ENCODE results near the gene NOTUM.
"Not testable (repeated sequence)": the region's sequence is repeated elsewhere in the genome, so short reads cannot be mapped to it uniquely, and the experiment has no call there.

- TF ChIP-seq, protein P1, sequence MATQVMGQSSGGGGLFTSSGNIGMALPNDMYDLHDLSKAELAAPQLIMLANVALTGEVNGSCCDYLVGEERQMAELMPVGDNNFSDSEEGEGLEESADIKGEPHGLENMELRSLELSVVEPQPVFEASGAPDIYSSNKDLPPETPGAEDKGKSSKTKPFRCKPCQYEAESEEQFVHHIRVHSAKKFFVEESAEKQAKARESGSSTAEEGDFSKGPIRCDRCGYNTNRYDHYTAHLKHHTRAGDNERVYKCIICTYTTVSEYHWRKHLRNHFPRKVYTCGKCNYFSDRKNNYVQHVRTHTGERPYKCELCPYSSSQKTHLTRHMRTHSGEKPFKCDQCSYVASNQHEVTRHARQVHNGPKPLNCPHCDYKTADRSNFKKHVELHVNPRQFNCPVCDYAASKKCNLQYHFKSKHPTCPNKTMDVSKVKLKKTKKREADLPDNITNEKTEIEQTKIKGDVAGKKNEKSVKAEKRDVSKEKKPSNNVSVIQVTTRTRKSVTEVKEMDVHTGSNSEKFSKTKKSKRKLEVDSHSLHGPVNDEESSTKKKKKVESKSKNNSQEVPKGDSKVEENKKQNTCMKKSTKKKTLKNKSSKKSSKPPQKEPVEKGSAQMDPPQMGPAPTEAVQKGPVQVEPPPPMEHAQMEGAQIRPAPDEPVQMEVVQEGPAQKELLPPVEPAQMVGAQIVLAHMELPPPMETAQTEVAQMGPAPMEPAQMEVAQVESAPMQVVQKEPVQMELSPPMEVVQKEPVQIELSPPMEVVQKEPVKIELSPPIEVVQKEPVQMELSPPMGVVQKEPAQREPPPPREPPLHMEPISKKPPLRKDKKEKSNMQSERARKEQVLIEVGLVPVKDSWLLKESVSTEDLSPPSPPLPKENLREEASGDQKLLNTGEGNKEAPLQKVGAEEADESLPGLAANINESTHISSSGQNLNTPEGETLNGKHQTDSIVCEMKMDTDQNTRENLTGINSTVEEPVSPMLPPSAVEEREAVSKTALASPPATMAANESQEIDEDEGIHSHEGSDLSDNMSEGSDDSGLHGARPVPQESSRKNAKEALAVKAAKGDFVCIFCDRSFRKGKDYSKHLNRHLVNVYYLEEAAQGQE (IDR thresholded peaks at IDR 0.05; ENCODE audit: unreplicated experiment): not testable (repeated sequence)
- TF ChIP-seq EZH2 (IDR thresholded peaks at IDR 0.05; ENCODE audit: low read depth, unreplicated experiment); POLR2AphosphoS5 (IDR thresholded peaks at IDR 0.05; ENCODE audit: low read depth): not testable (repeated sequence)
These were observed 42.7 kb downstream of the NOTUM start for GRCh38 chr17:81918333-81918669.

Measured in GM23338 (cell line).